ENCODE measurements around the gene ADH1B. TPM values are rescaled to one million over a fixed set of nuclear protein-coding genes. Genes with fewer than 3 reads are reported as not detected.

ADH1B gene
- total RNA-seq, 1 donor from 2014 or later, result 2.1 TPM

DNA sequence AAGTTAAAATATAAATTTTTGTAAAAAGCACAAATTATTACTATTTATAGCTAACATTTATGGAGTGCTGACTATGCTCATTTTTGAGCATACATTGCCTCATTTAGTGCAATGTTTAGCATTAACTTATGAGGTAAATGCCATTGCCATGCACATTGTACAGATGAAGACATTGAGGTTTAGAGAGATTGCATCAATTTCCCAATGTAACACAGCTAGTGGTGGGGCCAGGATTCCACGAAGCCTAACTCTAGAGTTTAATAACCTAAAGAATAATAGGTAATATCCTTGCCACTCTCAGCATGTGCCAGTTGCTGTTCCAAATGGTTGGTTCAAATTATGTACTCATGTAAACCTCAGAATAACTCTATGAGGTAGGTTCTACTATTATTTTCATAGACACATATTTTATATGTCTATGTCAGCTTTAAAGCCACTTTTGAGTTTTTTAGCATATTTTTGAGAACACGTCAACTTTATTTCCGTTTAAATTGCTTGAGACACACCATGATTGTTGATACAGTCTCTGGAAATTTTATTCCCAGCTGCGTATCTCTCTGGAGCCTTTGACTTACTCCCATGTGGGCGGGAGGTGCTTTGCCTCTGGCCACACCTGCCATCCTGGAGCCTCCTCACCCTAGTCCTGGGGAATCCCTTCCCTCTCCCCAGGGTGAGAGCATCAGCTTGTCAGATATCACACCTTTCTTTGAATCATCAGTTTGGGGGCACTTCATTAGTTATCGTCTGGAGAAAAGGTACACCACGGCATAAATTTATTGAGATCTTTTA lies 19.6 kb downstream of the ADH1B start:
- no peak overlapping the region for H3K4me3 ChIP-seq (ENCODE audit: low read depth, low read length)
- TF ChIP-seq, protein P1, sequence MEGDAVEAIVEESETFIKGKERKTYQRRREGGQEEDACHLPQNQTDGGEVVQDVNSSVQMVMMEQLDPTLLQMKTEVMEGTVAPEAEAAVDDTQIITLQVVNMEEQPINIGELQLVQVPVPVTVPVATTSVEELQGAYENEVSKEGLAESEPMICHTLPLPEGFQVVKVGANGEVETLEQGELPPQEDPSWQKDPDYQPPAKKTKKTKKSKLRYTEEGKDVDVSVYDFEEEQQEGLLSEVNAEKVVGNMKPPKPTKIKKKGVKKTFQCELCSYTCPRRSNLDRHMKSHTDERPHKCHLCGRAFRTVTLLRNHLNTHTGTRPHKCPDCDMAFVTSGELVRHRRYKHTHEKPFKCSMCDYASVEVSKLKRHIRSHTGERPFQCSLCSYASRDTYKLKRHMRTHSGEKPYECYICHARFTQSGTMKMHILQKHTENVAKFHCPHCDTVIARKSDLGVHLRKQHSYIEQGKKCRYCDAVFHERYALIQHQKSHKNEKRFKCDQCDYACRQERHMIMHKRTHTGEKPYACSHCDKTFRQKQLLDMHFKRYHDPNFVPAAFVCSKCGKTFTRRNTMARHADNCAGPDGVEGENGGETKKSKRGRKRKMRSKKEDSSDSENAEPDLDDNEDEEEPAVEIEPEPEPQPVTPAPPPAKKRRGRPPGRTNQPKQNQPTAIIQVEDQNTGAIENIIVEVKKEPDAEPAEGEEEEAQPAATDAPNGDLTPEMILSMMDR (IDR thresholded peaks at IDR 0.05; ENCODE audit: insufficient read depth, low read length, severe bottlenecking), result no peak
- H3K36me3 ChIP-seq (ENCODE audit: control insufficient read depth, insufficient read depth, low read length), result no peaks in the 10 kb centered on the region
- H3K27me3 ChIP-seq (ENCODE audit: control insufficient read depth, insufficient read depth, low read length), result no peaks in the 10 kb centered on the region
- DNase-seq (ENCODE audit: low read depth) (no peak), FAIRE-seq (no peak)

DNA sequence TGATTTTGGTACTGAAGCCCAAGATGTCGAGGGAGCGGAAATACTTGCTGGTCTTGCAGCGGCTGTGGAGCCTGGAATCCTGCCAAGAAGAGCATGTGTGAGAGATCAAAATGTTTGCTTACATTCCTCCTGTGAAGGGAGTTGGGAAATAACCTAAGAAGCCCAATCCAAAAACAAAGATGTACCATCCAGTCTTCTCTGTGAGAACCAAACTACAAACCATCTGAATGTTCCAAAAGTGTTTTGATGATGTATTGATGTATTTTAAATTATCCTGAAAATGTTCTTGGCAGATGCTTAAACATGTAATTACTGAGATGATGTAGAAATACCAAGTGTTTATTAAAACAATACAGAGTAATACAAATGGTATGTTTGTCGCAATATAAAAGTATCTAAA lies 20.3 kb downstream of the ADH1B start:
- no peaks in the 10 kb centered on the region for H3K36me3 ChIP-seq (ENCODE audit: control insufficient read depth, insufficient read depth, low read length)
- no peaks in the 10 kb centered on the region for H3K27me3 ChIP-seq (ENCODE audit: control insufficient read depth, insufficient read depth, low read length)
- no peak overlapping the region for H3K4me3 ChIP-seq (ENCODE audit: low read depth, low read length)
- TF ChIP-seq, protein P1 (IDR thresholded peaks at IDR 0.05; ENCODE audit: insufficient read depth, low read length, severe bottlenecking), result no peak
- FAIRE-seq (no peak), DNase-seq (ENCODE audit: low read depth) (peak; percentile 68)

DNA sequence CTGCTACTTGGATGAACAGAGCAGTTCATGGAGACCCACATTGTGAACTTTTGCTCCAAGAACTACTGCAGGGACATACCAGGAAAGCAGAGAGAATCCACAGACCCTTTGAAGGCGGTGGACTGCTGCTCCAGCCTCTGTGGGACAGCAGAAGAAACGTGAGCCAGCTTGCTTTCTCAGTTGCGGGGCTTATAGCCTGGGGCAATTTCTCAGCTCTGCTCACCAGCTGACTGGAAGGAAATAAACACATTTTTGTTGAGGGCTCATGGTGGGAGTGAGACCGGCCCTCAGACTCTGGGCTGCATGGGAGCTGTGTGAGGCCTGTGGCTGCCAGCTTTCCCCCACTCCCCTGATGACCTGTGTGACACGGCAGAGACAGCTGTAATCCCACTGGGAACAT lies 27.8 kb downstream of the ADH1B start:
- Histone ChIP-seq H3K36me3 (ENCODE audit: control insufficient read depth, insufficient read depth, low read length) (no peaks in the 10 kb centered on the region), H3K4me3 (ENCODE audit: low read depth, low read length) (no peak overlapping the region), H3K27me3 (ENCODE audit: control insufficient read depth, insufficient read depth, low read length) (no peaks in the 10 kb centered on the region)
- DNase-seq (ENCODE audit: low read depth) (no peak), FAIRE-seq (no peak)
- TF ChIP-seq, protein P1 (IDR thresholded peaks at IDR 0.05; ENCODE audit: insufficient read depth, low read length, severe bottlenecking), result no peak

DNA sequence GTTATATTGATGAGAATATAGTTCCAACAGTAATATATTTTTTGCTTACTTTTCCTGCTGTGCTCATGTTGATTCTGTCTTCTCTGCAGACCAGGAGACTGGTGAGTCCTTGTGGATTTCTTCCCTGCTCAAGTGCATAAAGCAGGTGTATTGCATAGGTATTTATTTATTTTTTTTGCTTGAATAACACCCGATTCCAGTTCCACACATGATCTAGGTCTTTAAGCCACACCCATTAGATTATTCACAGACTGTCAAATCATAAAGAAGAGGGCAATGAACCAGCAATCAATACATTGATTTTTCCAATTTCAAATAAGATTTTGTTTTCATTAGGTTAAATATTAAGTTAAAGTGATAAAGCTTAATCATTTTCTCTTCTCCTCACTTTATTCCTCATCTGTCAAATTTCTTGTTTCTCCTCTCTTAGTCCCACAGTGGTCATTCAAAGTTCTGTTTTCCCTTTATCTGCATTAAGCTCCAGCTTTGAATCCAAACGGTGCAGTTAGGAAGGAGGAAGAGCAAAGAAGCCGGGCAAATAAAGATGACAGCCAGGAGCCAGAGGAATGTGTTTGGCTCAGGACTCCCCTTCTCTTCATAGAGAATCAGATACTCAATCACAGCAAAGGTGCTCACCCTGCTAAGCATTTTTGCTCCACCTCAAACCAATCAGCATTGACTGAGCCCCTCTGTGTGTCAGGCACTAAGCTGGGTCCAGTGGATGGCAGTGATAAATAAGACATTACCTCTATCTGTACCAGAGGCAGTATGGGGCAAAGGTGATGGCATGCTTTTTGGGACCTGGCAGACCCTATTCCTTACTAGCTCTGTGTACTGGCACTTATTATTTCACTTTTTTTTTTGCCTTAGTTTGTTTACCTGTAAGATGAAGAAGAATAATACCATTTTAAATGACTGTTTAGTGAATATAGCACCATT lies 30.1 kb downstream of the ADH1B start, which contains the start of gene ADH1A:
Gene ADH1A, minus strand, starts transcription at position 138 of the 939 bp plus-strand sequence. Its CDS starts 71 bp downstream, at position 67.
- Histone ChIP-seq H3K36me3 (ENCODE audit: control insufficient read depth, insufficient read depth, low read length) (no peaks in the 10 kb centered on the region), H3K4me3 (ENCODE audit: low read depth, low read length) (no peak within 1 kb of the TSS), H3K27me3 (ENCODE audit: control insufficient read depth, insufficient read depth, low read length) (no peaks in the 10 kb centered on the region)
- TF ChIP-seq, protein P1 (IDR thresholded peaks at IDR 0.05; ENCODE audit: insufficient read depth, low read length, severe bottlenecking), result no peak
- no peak for FAIRE-seq
- DNase-seq (ENCODE audit: low read depth), result no peak

DNA sequence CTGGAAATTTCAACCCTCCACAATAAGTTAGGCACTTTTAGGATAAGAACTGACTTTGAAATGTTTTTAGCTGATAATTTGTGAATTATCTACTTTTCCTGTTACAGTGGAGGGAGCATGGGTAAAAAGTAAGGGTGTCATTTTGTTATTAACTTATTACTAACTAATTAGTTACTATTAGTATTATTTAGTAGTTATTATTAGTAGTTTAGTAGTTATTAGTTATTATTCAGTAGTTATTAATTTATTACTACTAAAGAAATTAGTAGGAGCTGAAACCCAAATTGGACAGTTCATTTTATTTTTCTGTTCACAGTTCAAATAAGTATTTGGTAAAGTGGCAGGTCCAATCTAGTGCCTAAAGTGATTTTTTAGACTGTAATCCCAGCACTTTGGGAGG lies 35.8 kb downstream of the ADH1B start:
- Histone ChIP-seq H3K36me3 (ENCODE audit: control insufficient read depth, insufficient read depth, low read length) (no peaks in the 10 kb centered on the region), H3K4me3 (ENCODE audit: low read depth, low read length) (no peak overlapping the region), H3K27me3 (ENCODE audit: control insufficient read depth, insufficient read depth, low read length) (no peaks in the 10 kb centered on the region)
- no peak for FAIRE-seq
- no peak for DNase-seq (ENCODE audit: low read depth)
- TF ChIP-seq, protein P1 (IDR thresholded peaks at IDR 0.05; ENCODE audit: insufficient read depth, low read length, severe bottlenecking), result no peak
